K562 (cell line): Measurements from ENCODE around the gene DIS3L2. TPM values are rescaled to one million over a fixed set of nuclear protein-coding genes. Genes with fewer than 3 reads are reported as not detected.

Source experiments
- ATAC-seq: fragments of 200-7000 bp; cut with Tn5 transposase; 3 replicates; pipeline ENCODE4 v1.9.1; 2020; ENCODE audit warnings: moderate library complexity
- BruUV-seq: library from RNA; stranded (reverse); fragments of 400-500 nt; replicated peaks from 2 replicates; lab custom pipeline; 2021; lab: Mats Ljungman, UMichigan
- CTCF ChIA-PET: fragments of 300-600 bp; formaldehyde crosslinking; extraction: SDS; loops from one replicate; lab custom pipeline; 2021; ENCODE audit warnings: low intra/inter-chr PET ratio; lab: Yijun Ruan, JAX
- POLR2A ChIA-PET: fragments of 300-600, 350-650 bp; sonication (Branson Sonifier 250); formaldehyde crosslinking; extraction: SDS; loops from one replicate; lab custom pipeline; 2021; ENCODE audit warnings: antibody characterized with exemption, inconsistent platforms; lab: Yijun Ruan, JAX
- DNase-seq, 4 experiments: peaks; one replicate each; pipeline versions ENCODE4 v3.0.0 to v3.0.0-alpha.2; 2011 to 2018; ENCODE audit warnings: low spot score in 3 of 4, mixed read lengths in 3 of 4; ENCODE audit errors: extremely low read depth in 1 of 4
- FAIRE-seq: peaks from 2 replicates; lab custom pipeline; 2011; peaks lifted over from hg19 to GRCh38; lab: Jason Lieb, UNC
- H2AFZ ChIP-seq: 2 replicates; pipeline ENCODE4 v1.6.0; 2011; ENCODE audit warnings: low read depth, low read length, control low read depth, inconsistent platforms
- H3K27ac ChIP-seq: fragments of 200-600 bp; 3 replicates; pipeline ENCODE4 v1.8.0; 2011; ENCODE audit warnings: low read depth, mild to moderate bottlenecking, control low read depth, inconsistent platforms, low read length, moderate library complexity, mixed read lengths; ENCODE audit errors: extremely low read depth
- H3K27me3 ChIP-seq, 2 experiments: fragments of 300-600 bp in 1 of 2; 2 replicates in 1 of 2; 3 replicates in 1 of 2; pipeline versions ENCODE4 v1.6.0 to v1.8.0; 2011; ENCODE audit warnings: inconsistent platforms in 2 of 2, low read length in 2 of 2, mild to moderate bottlenecking in 1 of 2, mixed read lengths in 1 of 2, moderate library complexity in 1 of 2; ENCODE audit not compliant: control insufficient read depth in 2 of 2, insufficient read depth in 2 of 2
- H3K36me3 ChIP-seq: fragments of 300-600 bp; 3 replicates; pipeline ENCODE4 v1.8.0; 2011; ENCODE audit warnings: mild to moderate bottlenecking, low read length, inconsistent platforms; ENCODE audit not compliant: control insufficient read depth, insufficient read depth
- H3K4me1 ChIP-seq, 2 experiments: fragments of 200-600 bp in 1 of 2; replicated peaks in 1 of 2; 2 replicates in 1 of 2; 3 replicates in 1 of 2; pipeline versions ENCODE4 v1.5.1 to v1.8.0; 2011; ENCODE audit warnings: inconsistent platforms in 2 of 2, low read length in 2 of 2, mild to moderate bottlenecking in 1 of 2, mixed read lengths in 1 of 2, moderate library complexity in 1 of 2; ENCODE audit not compliant: control insufficient read depth in 2 of 2, insufficient read depth in 2 of 2
- H3K4me2 ChIP-seq: 2 replicates; pipeline ENCODE4 v1.6.1; 2011; ENCODE audit warnings: low read length, control low read depth, inconsistent platforms, mixed read lengths; ENCODE audit not compliant: insufficient read depth
- H3K4me3 ChIP-seq: fragments of 200-600 bp; sonication (generic), shearing (Covaris generic); 2 replicates; pipeline ENCODE4 v1.5.1; 2016; ENCODE audit warnings: control low read depth, inconsistent platforms
- H3K79me2 ChIP-seq: fragments of 200-600 bp; 3 replicates; pipeline ENCODE4 v1.8.0; 2011; ENCODE audit warnings: low read length, inconsistent platforms; ENCODE audit not compliant: control insufficient read depth, insufficient read depth
- H3K9ac ChIP-seq, 2 experiments: 2 replicates each; pipeline versions ENCODE4 v1.6.0 to v1.6.1; 2011; ENCODE audit warnings: low read depth in 2 of 2, low read length in 2 of 2, control low read depth in 1 of 2, inconsistent platforms in 1 of 2, mild to moderate bottlenecking in 1 of 2, mixed read lengths in 1 of 2; ENCODE audit not compliant: insufficient read depth in 1 of 2
- H3K9me1 ChIP-seq: one replicate; pipeline ENCODE4 v1.6.0; 2011; ENCODE audit warnings: inconsistent platforms, mild to moderate bottlenecking, low read length, moderate library complexity; ENCODE audit not compliant: control insufficient read depth, insufficient read depth
- H3K9me3 ChIP-seq: replicated peaks from 2 replicates; pipeline ENCODE4 v1.5.1; 2011; ENCODE audit warnings: low read depth, low read length, inconsistent platforms; ENCODE audit not compliant: control insufficient read depth, insufficient read depth
- H4K20me1 ChIP-seq: replicated peaks from 2 replicates; pipeline ENCODE4 v1.6.1; 2011; ENCODE audit warnings: low read length, inconsistent platforms, mixed read lengths; ENCODE audit not compliant: control insufficient read depth, insufficient read depth
- ADNP ChIP-seq: fragments of 200-800 bp; sonication (Bioruptor generic); IDR thresholded peaks from 2 replicates; pipeline ENCODE4 v1.6.1; 2016; ENCODE audit warnings: missing genetic modification characterization, missing compliant biosample characterization
- FUS ChIP-seq: fragments of 200-400 bp; formaldehyde crosslinking; optimal IDR thresholded peaks from 2 replicates; pipeline ENCODE3; 2017; ENCODE audit warnings: low read depth, low read length
- MCM2 ChIP-seq: fragments of 450-650 bp; IDR thresholded peaks from 2 replicates; pipeline ENCODE4 v1.6.1; 2017; ENCODE audit warnings: low read depth, mild to moderate bottlenecking
- SP1 ChIP-seq: sonication (generic); formaldehyde crosslinking; IDR thresholded peaks from 2 replicates; pipeline ENCODE4 v1.8.1; 2022; ENCODE audit warnings: mild to moderate bottlenecking, missing genetic modification reagents
- SRSF9 ChIP-seq: fragments of 200-400 bp; formaldehyde crosslinking; IDR thresholded peaks from 2 replicates; pipeline ENCODE4 v1.6.1; 2017; ENCODE audit warnings: low read depth, low read length, borderline replicate concordance
- TCF3 ChIP-seq: sonication (generic); formaldehyde crosslinking; IDR thresholded peaks from 2 replicates; pipeline ENCODE4 v1.4.0; 2020; ENCODE audit warnings: mild to moderate bottlenecking, missing genetic modification reagents
- THRA ChIP-seq: fragments of 450-650 bp; IDR thresholded peaks from 2 replicates; pipeline ENCODE4 v1.6.1; 2017; ENCODE audit warnings: mild to moderate bottlenecking, moderate library complexity
- ZFP30 ChIP-seq: fragments of 250-450 bp; sonication (Bioruptor Pico); IDR thresholded peaks from 2 replicates; pipeline ENCODE4 v1.8.0; 2022; ENCODE audit warnings: moderate library complexity, mild to moderate bottlenecking, inconsistent platforms, borderline replicate concordance
- ZNF121 ChIP-seq: sonication (generic); formaldehyde crosslinking; conservative IDR thresholded peaks from 2 replicates; pipeline ENCODE4 v1.8.0; 2022; ENCODE audit warnings: missing genetic modification reagents
- ZNF561 ChIP-seq: fragments of 450-650 bp; formaldehyde crosslinking; conservative IDR thresholded peaks from 2 replicates; pipeline ENCODE4 v1.4.0; 2020; ENCODE audit warnings: mild to moderate bottlenecking, moderate library complexity
- WGBS: fragments of 100-300 bp; shearing (Covaris generic); methylation state at CpG from one replicate; pipeline ENCODE4 v1.1.6; 2016; ENCODE audit warnings: low coverage, mixed read lengths; ENCODE audit not compliant: insufficient coverage; ENCODE audit errors: missing lambda C conversion rate; 5-methylcytosine and 5-hydroxymethylcytosine counted together
- in situ Hi-C: fragments of 300-500 bp; cut with MboI; formaldehyde crosslinking; loops from 4 replicates; pipeline ENCODE4 v1.15.0; 2018; ENCODE audit warnings: inconsistent platforms, mixed read lengths
- intact Hi-C: fragments of 100-400 bp; cut with micrococcal nuclease; formaldehyde crosslinking; loops from 2 replicates; pipeline ENCODE4 v1.14.2; 2022
- polyA plus RNA-seq, 8 experiments: library from polyadenylated mRNA; depleted of rRNA in 4 of 8; stranded (reverse) in 5 of 8; unstranded in 3 of 8; fragments of >200 nt; fragmentation: Nextera tagmentation in 2 of 8; fragmentation: Illumina TruSeq in 1 of 8; extraction: Ambion mirVana in 2 of 8; extraction: Trizol in 1 of 8; gene quantifications; 2 replicates each; pipeline versions ENCODE4 v1.2.1 to v1.2.3, GENCODE V29; 2011 to 2014; ENCODE audit warnings: inconsistent platforms in 1 of 8, missing spikeins in 1 of 8
- total RNA-seq, 7 experiments: library from RNA; depleted of rRNA in 6 of 7; stranded (reverse); fragments of >200 nt in 6 of 7; fragmentation: Illumina TruSeq in 2 of 7; extraction: Trizol in 2 of 7; gene quantifications; 2 replicates each; pipeline versions ENCODE4 v1.2.1 to v1.2.3, GENCODE V29; 2011 to 2021; ENCODE audit warnings: low replicate concordance in 1 of 7
- TF ChIP-seq, protein P1 (sequence below): fragments of 450-650 bp; formaldehyde crosslinking; conservative IDR thresholded peaks from 2 replicates; pipeline ENCODE4 v1.4.0; 2022; ENCODE audit warnings: mild to moderate bottlenecking, missing genetic modification characterization
- TF ChIP-seq, protein P2 (sequence below), 2 experiments: fragments of 150-350 bp in 1 of 2; IDR thresholded peaks; 2 replicates each; pipeline ENCODE4 v1.6.1; 2012 to 2016; ENCODE audit warnings: low read depth in 2 of 2, low read length in 2 of 2, mild to moderate bottlenecking in 1 of 2, moderate library complexity in 1 of 2

Gene DIS3L2
- total and polyA plus RNA-seq, 9 of the 15 experiments (the other 6 are each of a cell fraction or from before 2014, with no cell fraction given) = 1.5 to 19.2 (median 11.2) TPM

- Histone ChIP-seq H3K9ac (no peak overlapping the region), H3K4me3 (no peak overlapping the region), H3K4me2 (no peak overlapping the region), H4K20me1 (no peaks in the 10 kb centered on the region), H3K27ac (no peak overlapping the region), H3K4me1 (no peaks in the 10 kb centered on the region), H3K9me3 (no peaks in the 10 kb centered on the region), H3K36me3 (peaks cover 20% of the 10 kb centered on the region; the same call in 1 of the 3 replicates), H3K79me2 (no peaks in the 10 kb centered on the region), H3K27me3 (no peaks in the 10 kb centered on the region), H2AFZ (no peak overlapping the region), H3K9me1 (no peaks in the 10 kb centered on the region)
- ChIA-PET POLR2A (interaction anchor here (1.2 kb wide), 1 partner anchor 8 kb away, joined by 3 read pairs; no protein-coding TSS in a partner anchor), CTCF (no interaction called here)
- BruUV-seq = no TSS peak
- in situ Hi-C loops (no loop called here), intact Hi-C loops (no loop called here)
- no peak for ATAC-seq
- no peak for DNase-seq
- WGBS = 78% methylated on average over 7 of the region's 7 CpGs
- no peak for FAIRE-seq
- TF ChIP-seq SP1 (CRISPR knock-in tag) (no peak), ZFP30 (no peak), ZNF121 (CRISPR knock-in tag) (no peak), TCF3 (CRISPR knock-in tag) (no peak), SRSF9 (no peak), THRA (no peak), ZNF561 (no peak), FUS (no peak), ADNP (tag) (no peak), MCM2 (no peak)
- TF ChIP-seq, protein P1, sequence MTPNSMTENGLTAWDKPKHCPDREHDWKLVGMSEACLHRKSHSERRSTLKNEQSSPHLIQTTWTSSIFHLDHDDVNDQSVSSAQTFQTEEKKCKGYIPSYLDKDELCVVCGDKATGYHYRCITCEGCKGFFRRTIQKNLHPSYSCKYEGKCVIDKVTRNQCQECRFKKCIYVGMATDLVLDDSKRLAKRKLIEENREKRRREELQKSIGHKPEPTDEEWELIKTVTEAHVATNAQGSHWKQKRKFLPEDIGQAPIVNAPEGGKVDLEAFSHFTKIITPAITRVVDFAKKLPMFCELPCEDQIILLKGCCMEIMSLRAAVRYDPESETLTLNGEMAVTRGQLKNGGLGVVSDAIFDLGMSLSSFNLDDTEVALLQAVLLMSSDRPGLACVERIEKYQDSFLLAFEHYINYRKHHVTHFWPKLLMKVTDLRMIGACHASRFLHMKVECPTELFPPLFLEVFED (CRISPR knock-in tag) = no peak
- TF ChIP-seq, protein P2, sequence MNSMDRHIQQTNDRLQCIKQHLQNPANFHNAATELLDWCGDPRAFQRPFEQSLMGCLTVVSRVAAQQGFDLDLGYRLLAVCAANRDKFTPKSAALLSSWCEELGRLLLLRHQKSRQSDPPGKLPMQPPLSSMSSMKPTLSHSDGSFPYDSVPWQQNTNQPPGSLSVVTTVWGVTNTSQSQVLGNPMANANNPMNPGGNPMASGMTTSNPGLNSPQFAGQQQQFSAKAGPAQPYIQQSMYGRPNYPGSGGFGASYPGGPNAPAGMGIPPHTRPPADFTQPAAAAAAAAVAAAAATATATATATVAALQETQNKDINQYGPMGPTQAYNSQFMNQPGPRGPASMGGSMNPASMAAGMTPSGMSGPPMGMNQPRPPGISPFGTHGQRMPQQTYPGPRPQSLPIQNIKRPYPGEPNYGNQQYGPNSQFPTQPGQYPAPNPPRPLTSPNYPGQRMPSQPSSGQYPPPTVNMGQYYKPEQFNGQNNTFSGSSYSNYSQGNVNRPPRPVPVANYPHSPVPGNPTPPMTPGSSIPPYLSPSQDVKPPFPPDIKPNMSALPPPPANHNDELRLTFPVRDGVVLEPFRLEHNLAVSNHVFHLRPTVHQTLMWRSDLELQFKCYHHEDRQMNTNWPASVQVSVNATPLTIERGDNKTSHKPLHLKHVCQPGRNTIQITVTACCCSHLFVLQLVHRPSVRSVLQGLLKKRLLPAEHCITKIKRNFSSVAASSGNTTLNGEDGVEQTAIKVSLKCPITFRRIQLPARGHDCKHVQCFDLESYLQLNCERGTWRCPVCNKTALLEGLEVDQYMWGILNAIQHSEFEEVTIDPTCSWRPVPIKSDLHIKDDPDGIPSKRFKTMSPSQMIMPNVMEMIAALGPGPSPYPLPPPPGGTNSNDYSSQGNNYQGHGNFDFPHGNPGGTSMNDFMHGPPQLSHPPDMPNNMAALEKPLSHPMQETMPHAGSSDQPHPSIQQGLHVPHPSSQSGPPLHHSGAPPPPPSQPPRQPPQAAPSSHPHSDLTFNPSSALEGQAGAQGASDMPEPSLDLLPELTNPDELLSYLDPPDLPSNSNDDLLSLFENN (IDR thresholded peaks at IDR 0.05; ENCODE audit: low read depth in 2 of 2, low read length in 2 of 2) = no peak
These were observed 62.9 kb downstream of the DIS3L2 start for GRCh38 chr2:232024457-232024856.
